ENCODE results near the gene ENAM.
"Not testable (repeated sequence)": the region's sequence is repeated elsewhere in the genome, so short reads cannot be mapped to it uniquely, and the experiment has no call there.

Gene ENAM

DNA sequence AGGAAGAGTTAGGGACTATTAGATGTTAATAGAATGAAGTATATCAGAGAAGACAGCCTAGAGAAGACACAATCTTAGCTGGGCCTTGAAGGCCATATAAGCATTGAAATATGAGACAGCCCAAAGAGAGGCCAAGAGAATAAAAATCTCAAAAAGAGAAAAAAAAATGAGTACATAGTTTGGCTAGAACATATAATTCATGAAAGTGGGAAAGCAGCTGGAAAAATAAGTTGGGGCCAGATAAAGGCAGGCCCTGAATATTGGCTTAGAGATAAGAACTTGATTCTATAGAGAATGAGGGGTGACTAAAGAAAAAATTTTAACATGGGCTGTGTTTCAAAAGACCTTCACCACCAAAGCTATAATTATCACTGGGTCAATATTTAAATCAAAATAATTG lies 52.4 kb downstream of the ENAM start:
- no peak for DNase-seq (ENCODE audit: low spot score)
- TF ChIP-seq, protein P1, sequence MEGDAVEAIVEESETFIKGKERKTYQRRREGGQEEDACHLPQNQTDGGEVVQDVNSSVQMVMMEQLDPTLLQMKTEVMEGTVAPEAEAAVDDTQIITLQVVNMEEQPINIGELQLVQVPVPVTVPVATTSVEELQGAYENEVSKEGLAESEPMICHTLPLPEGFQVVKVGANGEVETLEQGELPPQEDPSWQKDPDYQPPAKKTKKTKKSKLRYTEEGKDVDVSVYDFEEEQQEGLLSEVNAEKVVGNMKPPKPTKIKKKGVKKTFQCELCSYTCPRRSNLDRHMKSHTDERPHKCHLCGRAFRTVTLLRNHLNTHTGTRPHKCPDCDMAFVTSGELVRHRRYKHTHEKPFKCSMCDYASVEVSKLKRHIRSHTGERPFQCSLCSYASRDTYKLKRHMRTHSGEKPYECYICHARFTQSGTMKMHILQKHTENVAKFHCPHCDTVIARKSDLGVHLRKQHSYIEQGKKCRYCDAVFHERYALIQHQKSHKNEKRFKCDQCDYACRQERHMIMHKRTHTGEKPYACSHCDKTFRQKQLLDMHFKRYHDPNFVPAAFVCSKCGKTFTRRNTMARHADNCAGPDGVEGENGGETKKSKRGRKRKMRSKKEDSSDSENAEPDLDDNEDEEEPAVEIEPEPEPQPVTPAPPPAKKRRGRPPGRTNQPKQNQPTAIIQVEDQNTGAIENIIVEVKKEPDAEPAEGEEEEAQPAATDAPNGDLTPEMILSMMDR (IDR thresholded peaks at IDR 0.05; ENCODE audit: extremely low read depth, missing control alignments): no peak

- TF ChIP-seq, protein P1 (IDR thresholded peaks at IDR 0.05; ENCODE audit: extremely low read depth, missing control alignments): no peak
Observed at GRCh38 chr4:70681704-70682103, 53.2 kb downstream of the ENAM start.

GRCh38 chr4:70682142-70682541 lies 53.6 kb downstream of the ENAM start:
- DNase-seq (ENCODE audit: low spot score): not testable (repeated sequence)

More at GRCh38 chr4:70681704-70682103, 53.2 kb downstream of the ENAM start:
- DNase-seq (ENCODE audit: low spot score): peak; percentile 26

GRCh38 chr4:70687392-70687791 lies 58.8 kb downstream of the ENAM start:
- DNase-seq (ENCODE audit: low spot score): no peak
- TF ChIP-seq, protein P1 (IDR thresholded peaks at IDR 0.05; ENCODE audit: extremely low read depth, missing control alignments): no peak

- DNase-seq (ENCODE audit: low spot score): peak; percentile 77
- TF ChIP-seq, protein P1 (IDR thresholded peaks at IDR 0.05; ENCODE audit: extremely low read depth, missing control alignments): peak; percentile 95
Observed at GRCh38 chr4:70687821-70688794, 59.6 kb downstream of the ENAM start, which contains the start of gene UTP3. Gene UTP3, plus strand, starts transcription at chr4:70688532. Its CDS starts 146 bp downstream, at chr4:70688678.

DNA sequence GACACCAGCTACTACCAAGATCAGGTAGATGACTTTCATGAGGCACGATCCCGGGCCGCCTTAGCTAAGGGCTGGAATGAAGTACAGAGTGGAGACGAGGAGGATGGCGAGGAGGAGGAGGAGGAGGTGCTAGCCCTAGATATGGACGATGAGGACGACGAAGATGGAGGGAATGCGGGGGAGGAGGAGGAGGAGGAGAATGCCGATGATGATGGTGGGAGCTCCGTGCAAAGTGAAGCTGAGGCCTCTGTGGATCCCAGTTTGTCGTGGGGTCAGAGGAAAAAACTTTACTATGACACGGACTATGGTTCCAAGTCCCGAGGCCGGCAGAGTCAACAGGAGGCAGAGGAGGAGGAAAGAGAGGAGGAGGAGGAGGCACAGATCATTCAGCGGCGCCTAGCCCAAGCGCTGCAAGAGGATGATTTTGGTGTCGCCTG lies 60.3 kb downstream of the ENAM start:
- TF ChIP-seq, protein P1 (IDR thresholded peaks at IDR 0.05; ENCODE audit: extremely low read depth, missing control alignments): no peak
- no peak for DNase-seq (ENCODE audit: low spot score)

DNA sequence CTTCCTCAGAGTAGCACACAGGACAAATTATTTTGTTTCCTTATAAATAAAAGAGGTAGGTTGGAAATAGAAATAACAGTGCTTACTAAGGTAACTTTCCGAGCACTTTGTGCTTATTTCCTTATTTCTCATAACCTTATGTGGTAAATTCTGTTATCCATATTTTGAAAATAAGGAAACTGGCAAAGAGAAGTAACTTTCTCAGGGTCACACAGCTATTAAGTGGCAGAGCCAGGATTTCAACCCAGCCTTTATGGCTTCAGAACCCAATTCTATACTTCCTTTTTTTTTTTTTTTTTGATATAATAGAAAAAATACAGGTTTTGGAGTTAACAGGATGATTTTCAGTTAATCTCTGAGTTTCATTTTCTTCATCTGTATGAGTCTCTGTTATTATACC lies 63.1 kb downstream of the ENAM start:
- no peak for DNase-seq (ENCODE audit: low spot score)
- TF ChIP-seq, protein P1 (IDR thresholded peaks at IDR 0.05; ENCODE audit: extremely low read depth, missing control alignments): no peak

- DNase-seq (ENCODE audit: low spot score): not testable (repeated sequence)
Observed at GRCh38 chr4:70694633-70695032, 66.1 kb downstream of the ENAM start.

Data from GM20000 (cell line).